ENCODE results near the gene FAM20B. TPM values are rescaled to one million over a fixed set of nuclear protein-coding genes. Genes with fewer than 3 reads are reported as not detected.

The FAM20B gene
- total and polyA plus RNA-seq, 2 of the 8 experiments (the other 6 are each of a cell fraction or from before 2014, with no cell fraction given): 8.3 to 36.6 TPM

DNA sequence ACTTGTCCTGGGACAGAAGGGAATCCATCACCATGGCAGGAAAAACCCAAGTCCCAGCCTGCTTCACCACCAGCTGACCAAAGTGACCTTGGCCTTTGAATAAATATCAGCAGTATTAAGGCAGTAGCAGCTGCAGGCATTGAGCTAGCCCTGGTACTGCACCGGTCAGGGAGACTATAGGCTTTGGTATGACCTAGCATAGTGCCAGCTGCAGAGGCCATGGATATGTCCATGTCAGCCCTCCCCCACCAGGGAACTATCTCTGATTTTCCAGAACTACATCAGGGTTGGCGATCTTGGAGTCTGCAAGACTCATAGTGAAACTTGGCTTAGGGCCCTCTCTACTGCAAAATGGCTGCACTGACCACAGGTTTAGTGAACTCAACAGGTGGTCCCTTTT, 49.2 kb upstream of the FAM20B start:
- ChIA-PET CTCF (ENCODE audit: partially characterized antibody) (interaction anchor here (0.6 to 1.6 kb wide), 3 partner anchors 105 to 666 kb away, joined by 3 read pairs; no protein-coding TSS in a partner anchor), POLR2A (ENCODE audit: partially characterized antibody) (no interaction called here)
- no peak overlapping the region for H3K4ac ChIP-seq (replicated peaks; ENCODE audit: insufficient read length, low read depth, low read length)
- no peaks in the 10 kb centered on the region for H3K79me1 ChIP-seq (ENCODE audit: low read depth, low read length)
- WGBS, 2 experiments (ENCODE audit: extremely low coverage in 1 of 2, insufficient coverage in 1 of 2, insufficient read length in 1 of 2, insufficient replicate concordance in 2 of 2, low coverage in 1 of 2, low lambda C conversion rate in 2 of 2, missing lambda C conversion rate in 1 of 2): 50% methylated on average over 2 of the region's 2 CpGs; no CpG with 5 or more reads in 1 of the 2 experiments
- TF ChIP-seq JUN (IDR thresholded peaks at IDR 0.05; ENCODE audit: low read depth, low read length): no peak
- no peak for DNase-seq (ENCODE audit: low read depth in 1 of 2, low spot score in 2 of 2)
- H3K9ac ChIP-seq (replicated peaks in 1 of 4; ENCODE audit: extremely low read depth in 1 of 4, low read depth in 3 of 4, low read length in 3 of 4): no peak overlapping the region
- no peak overlapping the region for H3K18ac ChIP-seq (ENCODE audit: extremely low read depth, low read length)
- no peak overlapping the region for H4K5ac ChIP-seq (ENCODE audit: insufficient read length, low read depth, low read length)
- H3K56ac ChIP-seq (replicated peaks; ENCODE audit: insufficient read length, low read depth, low read length): no peak overlapping the region
- H3K23ac ChIP-seq (ENCODE audit: insufficient read length): no peak overlapping the region
- H4K8ac ChIP-seq (ENCODE audit: extremely low read depth, insufficient read depth, low read length): no peak overlapping the region
- no peak overlapping the region for H2BK5ac ChIP-seq (ENCODE audit: low read depth, low read length)
- no peak for FAIRE-seq
- no peak overlapping the region for H3K4me3 ChIP-seq (ENCODE audit: extremely low read depth in 1 of 4, insufficient read depth in 2 of 4, low read depth in 3 of 4, low read length in 4 of 4)
- H4K91ac ChIP-seq (replicated peaks; ENCODE audit: insufficient read length, low read length): no peak overlapping the region
- H3K14ac ChIP-seq (ENCODE audit: insufficient read length): no peak overlapping the region
- H2BK20ac ChIP-seq (ENCODE audit: low read length): no peak overlapping the region
- no peak overlapping the region for H3K27ac ChIP-seq (ENCODE audit: low read depth, low read length)
- H3K23me2 ChIP-seq (ENCODE audit: low read depth, low read length): no peaks in the 10 kb centered on the region
- peaks cover 0 to 8% of the 10 kb centered on the region in 2 experiments; a peak in 2 of 4 replicates for H3K9me3 ChIP-seq (ENCODE audit: insufficient read depth in 2 of 2, low read depth in 1 of 2, low read length in 1 of 2)
- no peaks in the 10 kb centered on the region for H3K27me3 ChIP-seq (replicated peaks in 1 of 4; ENCODE audit: control insufficient read depth in 3 of 4, extremely low read depth in 1 of 4, insufficient read depth in 3 of 4, low read length in 3 of 4)
- H3K36me3 ChIP-seq (ENCODE audit: control insufficient read depth in 2 of 4, insufficient read depth in 4 of 4, low read length in 3 of 4): no peaks in the 10 kb centered on the region
- H3K4me2 ChIP-seq (ENCODE audit: insufficient read depth in 1 of 2, low read depth in 2 of 2, low read length in 2 of 2): no peak overlapping the region
- no peak overlapping the region for H2BK120ac ChIP-seq (replicated peaks; ENCODE audit: low read depth, low read length)
- no peaks in the 10 kb centered on the region for H4K20me1 ChIP-seq (replicated peaks in 1 of 2; ENCODE audit: control insufficient read depth in 1 of 2, insufficient read depth in 2 of 2, low read length in 2 of 2)
- H2AK5ac ChIP-seq (ENCODE audit: low read depth, low read length): no peak overlapping the region
- peaks cover 4 to 7% (median 6%) of the 10 kb centered on the region in 4 experiments; a peak in 4 of 7 replicates for H3K4me1 ChIP-seq (replicated peaks in 1 of 4; ENCODE audit: control insufficient read depth in 3 of 4, insufficient read depth in 4 of 4, low read length in 3 of 4)
- H3K79me2 ChIP-seq (ENCODE audit: control insufficient read depth in 1 of 2, insufficient read depth in 2 of 2, low read length in 2 of 2): no peaks in the 10 kb centered on the region
- no peak overlapping the region for H2AFZ ChIP-seq (ENCODE audit: low read length)
- H2BK15ac ChIP-seq (ENCODE audit: low read length): no peak overlapping the region
- H2BK12ac ChIP-seq (ENCODE audit: low read depth, low read length): no peak overlapping the region
